IMR-90 (cell line): Measurements from ENCODE around the gene CTSH. TPM values are rescaled to one million over a fixed set of nuclear protein-coding genes. Genes with fewer than 3 reads are reported as not detected.

Experiments
- ATAC-seq: fragments of 200-7000 bp; cut with Tn5 transposase; 2 replicates; pipeline ENCODE4 v1.9.1; 2020; ENCODE audit warnings: low read depth, mild to moderate bottlenecking, moderate library complexity
- BruUV-seq: library from RNA; stranded (reverse); fragments of 400-500 nt; replicated peaks from 2 replicates; lab custom pipeline; 2021; lab: Mats Ljungman, UMichigan
- CTCF ChIA-PET: fragments of 300-600 bp; formaldehyde crosslinking; extraction: SDS; loops from one replicate; lab custom pipeline; 2021; ENCODE audit warnings: antibody characterized with exemption; lab: Yijun Ruan, JAX
- POLR2A ChIA-PET: fragments of 300-600 bp; sonication (Branson Sonifier 250); formaldehyde crosslinking; loops from one replicate; lab custom pipeline; 2022; ENCODE audit warnings: antibody characterized with exemption; ENCODE audit not compliant: unreplicated experiment; lab: Charles Lee
- DNase-seq: peaks from one replicate; pipeline ENCODE4 v3.0.0; 2013
- H2AFZ ChIP-seq: replicated peaks from 2 replicates; pipeline ENCODE3; 2013; ENCODE audit warnings: low read length, mild to moderate bottlenecking; ENCODE audit not compliant: poor library complexity
- H2AK5ac ChIP-seq: 2 replicates; pipeline ENCODE4 v1.6.1; 2013; ENCODE audit warnings: low read depth, low read length, inconsistent platforms
- H2AK9ac ChIP-seq: replicated peaks from 2 replicates; pipeline ENCODE3; 2013; ENCODE audit warnings: mild to moderate bottlenecking, low read depth, low read length, moderate library complexity; ENCODE audit not compliant: poor library complexity
- H2BK120ac ChIP-seq: 2 replicates; pipeline ENCODE4 v1.6.1; 2013; ENCODE audit warnings: low read depth, low read length, inconsistent platforms
- H2BK15ac ChIP-seq: 3 replicates; pipeline ENCODE4 v1.6.1; 2013; ENCODE audit warnings: low read depth, low read length, inconsistent platforms
- H2BK20ac ChIP-seq: 2 replicates; pipeline ENCODE4 v1.6.1; 2013; ENCODE audit warnings: low read depth, mild to moderate bottlenecking, inconsistent platforms, low read length, moderate library complexity
- H2BK5ac ChIP-seq: 2 replicates; pipeline ENCODE4 v1.6.1; 2013; ENCODE audit warnings: mild to moderate bottlenecking, low read depth, low read length, inconsistent platforms; ENCODE audit not compliant: poor library complexity, severe bottlenecking
- H3K14ac ChIP-seq: replicated peaks from 2 replicates; pipeline ENCODE4 v1.6.1; 2013; ENCODE audit warnings: low read depth, low read length, inconsistent platforms
- H3K18ac ChIP-seq: 2 replicates; pipeline ENCODE4 v1.6.1; 2013; ENCODE audit warnings: low read depth, low read length, control low read depth
- H3K23ac ChIP-seq: 2 replicates; pipeline ENCODE4 v1.6.1; 2013; ENCODE audit warnings: low read depth, low read length, inconsistent platforms
- H3K27ac ChIP-seq: 2 replicates; pipeline ENCODE4 v1.5.1; 2013; ENCODE audit warnings: mild to moderate bottlenecking, control low read depth, low read length; ENCODE audit not compliant: insufficient read depth
- H3K27me3 ChIP-seq: 2 replicates; pipeline ENCODE4 v1.6.1; 2013; ENCODE audit warnings: low read length; ENCODE audit not compliant: control insufficient read depth, insufficient read depth
- H3K36me3 ChIP-seq: 2 replicates; pipeline ENCODE4 v1.6.1; 2013; ENCODE audit warnings: low read length, mixed read lengths; ENCODE audit not compliant: control insufficient read depth, insufficient read depth
- H3K4ac ChIP-seq: 2 replicates; pipeline ENCODE4 v1.6.1; 2013; ENCODE audit warnings: low read depth, low read length, inconsistent platforms
- H3K4me1 ChIP-seq: 2 replicates; pipeline ENCODE4 v1.6.1; 2013; ENCODE audit warnings: low read length, mixed read lengths; ENCODE audit not compliant: control insufficient read depth, insufficient read depth
- H3K4me2 ChIP-seq: 2 replicates; pipeline ENCODE4 v1.6.1; 2013; ENCODE audit warnings: low read depth, mild to moderate bottlenecking, control low read depth, low read length, moderate library complexity
- H3K4me3 ChIP-seq: 2 replicates; pipeline ENCODE4 v1.5.1; 2013; ENCODE audit warnings: low read depth, mild to moderate bottlenecking, control low read depth, low read length, moderate library complexity; ENCODE audit not compliant: insufficient read depth
- H3K56ac ChIP-seq: 2 replicates; pipeline ENCODE4 v1.6.1; 2013; ENCODE audit warnings: low read length, inconsistent platforms; ENCODE audit not compliant: insufficient read depth; ENCODE audit errors: extremely low read depth
- H3K79me1 ChIP-seq, 2 experiments: 2 replicates each; pipeline ENCODE4 v1.6.1; 2013; ENCODE audit warnings: low read length in 2 of 2, inconsistent platforms in 1 of 2, low read depth in 1 of 2
- H3K9ac ChIP-seq: 2 replicates; pipeline ENCODE4 v1.6.1; 2013; ENCODE audit warnings: low read depth, low read length, control low read depth
- H3K9me1 ChIP-seq: 2 replicates; pipeline ENCODE4 v1.6.1; 2013; ENCODE audit warnings: low read length, inconsistent platforms; ENCODE audit not compliant: insufficient read depth
- H3K9me3 ChIP-seq: 2 replicates; pipeline ENCODE4 v1.6.1; 2013; ENCODE audit warnings: low read length; ENCODE audit not compliant: control insufficient read depth, insufficient read depth
- H4K20me1 ChIP-seq: 2 replicates; pipeline ENCODE4 v1.6.1; 2013; ENCODE audit warnings: low read length, inconsistent platforms; ENCODE audit not compliant: insufficient read depth
- H4K5ac ChIP-seq: 2 replicates; pipeline ENCODE4 v1.6.1; 2013; ENCODE audit warnings: mild to moderate bottlenecking, low read depth, low read length, control low read depth
- H4K8ac ChIP-seq, 2 experiments: 2 replicates each; pipeline ENCODE4 v1.6.1; 2013; ENCODE audit warnings: low read depth in 2 of 2, low read length in 2 of 2, control low read depth in 1 of 2, inconsistent platforms in 1 of 2
- H4K91ac ChIP-seq: 2 replicates; pipeline ENCODE4 v1.6.1; 2013; ENCODE audit warnings: low read depth, low read length, inconsistent platforms; ENCODE audit not compliant: insufficient read depth
- BHLHE40 ChIP-seq: fragments of 150-350 bp; IDR thresholded peaks from 2 replicates; pipeline ENCODE4 v1.6.1; 2016; ENCODE audit warnings: mild to moderate bottlenecking, low read depth, low read length
- CEBPB ChIP-seq: IDR thresholded peaks from 2 replicates; pipeline ENCODE4 v1.6.1; 2012; ENCODE audit warnings: low read depth, low read length, improper control_type of control experiment
- CHD1 ChIP-seq: IDR thresholded peaks from 2 replicates; pipeline ENCODE4 v1.6.1; 2012; ENCODE audit warnings: low read depth, low read length, improper control_type of control experiment
- CTCF ChIP-seq: conservative IDR thresholded peaks from 2 replicates; pipeline ENCODE4 v1.5.1; 2012; ENCODE audit warnings: mild to moderate bottlenecking, low read depth, low read length, improper control_type of control experiment
- FOS ChIP-seq: fragments of 150-350 bp; IDR thresholded peaks from 2 replicates; pipeline ENCODE4 v1.6.1; 2016; ENCODE audit warnings: low read depth, low read length
- MAFK ChIP-seq: IDR thresholded peaks from 2 replicates; pipeline ENCODE4 v1.6.1; 2012; ENCODE audit warnings: low read depth, low read length, improper control_type of control experiment
- MAZ ChIP-seq: IDR thresholded peaks from 2 replicates; pipeline ENCODE4 v1.6.1; 2012; ENCODE audit warnings: low read depth, mild to moderate bottlenecking, low read length, improper control_type of control experiment, moderate library complexity, borderline replicate concordance
- NFE2L2 ChIP-seq: fragments of 150-350 bp; IDR thresholded peaks from 2 replicates; pipeline ENCODE4 v1.6.1; 2016; ENCODE audit warnings: low read depth, mild to moderate bottlenecking, low read length
- RCOR1 ChIP-seq: IDR thresholded peaks from 2 replicates; pipeline ENCODE4 v1.6.1; 2012; ENCODE audit warnings: mild to moderate bottlenecking, low read length, improper control_type of control experiment; ENCODE audit not compliant: insufficient replicate concordance
- RFX5 ChIP-seq: IDR thresholded peaks from 2 replicates; pipeline ENCODE4 v1.8.0; 2012; ENCODE audit warnings: low read depth, mild to moderate bottlenecking, low read length, moderate library complexity
- SMC3 ChIP-seq: fragments of 150-350 bp; IDR thresholded peaks from 2 replicates; pipeline ENCODE4 v1.6.1; 2016; ENCODE audit warnings: low read depth, mild to moderate bottlenecking, antibody characterized with exemption, low read length, moderate library complexity
- USF2 ChIP-seq: fragments of 150-350 bp; IDR thresholded peaks from 2 replicates; pipeline ENCODE4 v1.6.1; 2017; ENCODE audit warnings: mild to moderate bottlenecking, antibody characterized with exemption, low read length, low read depth
- WGBS, 2 experiments: methylation state at CpG; one replicate each; pipeline versions ENCODE4 v1.1.5 to v1.1.7; 2013; ENCODE audit warnings: missing lambda C conversion rate in 2 of 2; ENCODE audit not compliant: insufficient read length in 1 of 2; ENCODE audit errors: extremely low coverage in 2 of 2; 5-methylcytosine and 5-hydroxymethylcytosine counted together
- dilution Hi-C: fragments of 300-500 bp; cut with HindIII; formaldehyde crosslinking; loops from one replicate; pipeline ENCODE4 v1.14.3; 2018; ENCODE audit warnings: low sequenced_read_pairs; ENCODE audit not compliant: unreplicated experiment
- in situ Hi-C: fragments of 300-500 bp; cut with MboI; formaldehyde crosslinking; loops from 3 replicates; pipeline ENCODE4 v1.14.3; 2019; ENCODE audit warnings: low sequenced_read_pairs, inconsistent platforms, mixed read lengths
- intact Hi-C: fragments of 100-400 bp; cut with micrococcal nuclease; formaldehyde crosslinking; loops from 2 replicates; pipeline ENCODE4 v1.10.0; 2022
- polyA plus RNA-seq, 3 experiments: library from polyadenylated mRNA; depleted of rRNA; stranded (reverse); fragments of >200 nt; gene quantifications; 2 replicates each; pipeline ENCODE4 v1.2.3, GENCODE V29; 2012; ENCODE audit warnings: low replicate concordance in 1 of 3
- total RNA-seq: library from RNA; depleted of rRNA; stranded (reverse); fragments of >200 nt; gene quantifications from 2 replicates; pipeline ENCODE4 v1.2.3, GENCODE V29; 2012
- TF ChIP-seq, protein P1 (sequence below): fragments of 150-350 bp; IDR thresholded peaks from 2 replicates; pipeline ENCODE4 v1.6.1; 2016; ENCODE audit warnings: low read depth, mild to moderate bottlenecking, low read length, moderate library complexity, borderline replicate concordance

The CTSH gene
- total and polyA plus RNA-seq, 2 of the 4 experiments (the other 2 are of a cell fraction) = 11.7 to 13.9 TPM

GRCh38 chr15:78957416-78958093, 12.7 kb upstream of the CTSH start:
- Histone ChIP-seq H3K14ac (no peak overlapping the region), H3K9me1 (no peaks in the 10 kb centered on the region), H3K79me1 (no peaks in the 10 kb centered on the region), H4K20me1 (no peaks in the 10 kb centered on the region), H3K27ac (no peak overlapping the region), H3K36me3 (no peaks in the 10 kb centered on the region), H3K9ac (no peak overlapping the region), H2BK120ac (no peak overlapping the region), H3K4me3 (no peak overlapping the region), H3K9me3 (no peaks in the 10 kb centered on the region), H2AK9ac (no peak overlapping the region), H3K4me1 (no peaks in the 10 kb centered on the region), H2BK5ac (no peak overlapping the region), H3K27me3 (peaks cover 17% of the 10 kb centered on the region), H3K18ac (no peak overlapping the region), H3K4me2 (no peak overlapping the region), H2AK5ac (no peak overlapping the region), H2BK20ac (no peak overlapping the region), H4K5ac (no peak overlapping the region), H3K4ac (no peak overlapping the region), H3K23ac (no peak overlapping the region), H2BK15ac (no peak overlapping the region), H3K56ac (no peak overlapping the region), H4K91ac (no peak overlapping the region), H4K8ac (no peak overlapping the region), H2AFZ (no peak overlapping the region)
- POLR2A ChIA-PET = no interaction called here
- in situ Hi-C loops = no loop called here
- dilution Hi-C loops = no loop called here
- CTCF ChIA-PET = no interaction called here
- no peak for TF ChIP-seq CHD1
- TF ChIP-seq, protein P1, sequence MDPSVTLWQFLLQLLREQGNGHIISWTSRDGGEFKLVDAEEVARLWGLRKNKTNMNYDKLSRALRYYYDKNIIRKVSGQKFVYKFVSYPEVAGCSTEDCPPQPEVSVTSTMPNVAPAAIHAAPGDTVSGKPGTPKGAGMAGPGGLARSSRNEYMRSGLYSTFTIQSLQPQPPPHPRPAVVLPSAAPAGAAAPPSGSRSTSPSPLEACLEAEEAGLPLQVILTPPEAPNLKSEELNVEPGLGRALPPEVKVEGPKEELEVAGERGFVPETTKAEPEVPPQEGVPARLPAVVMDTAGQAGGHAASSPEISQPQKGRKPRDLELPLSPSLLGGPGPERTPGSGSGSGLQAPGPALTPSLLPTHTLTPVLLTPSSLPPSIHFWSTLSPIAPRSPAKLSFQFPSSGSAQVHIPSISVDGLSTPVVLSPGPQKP = no peak
- TF ChIP-seq MAFK = no peak
- no peak for TF ChIP-seq SMC3
- TF ChIP-seq BHLHE40 = no peak
- no peak for TF ChIP-seq RFX5
- TF ChIP-seq CTCF = no peak
- TF ChIP-seq USF2 = no peak
- no peak for TF ChIP-seq FOS
- no peak for TF ChIP-seq RCOR1
- TF ChIP-seq CEBPB = no peak
- TF ChIP-seq NFE2L2 = no peak
- no peak for TF ChIP-seq MAZ
- intact Hi-C loops = no loop called here
- no peak for ATAC-seq
- no TSS peak for BruUV-seq
- DNase-seq = no peak
- WGBS, 2 experiments = 75% methylated on average over 2 of the region's 9 CpGs; no CpG with 5 or more reads in 1 of the 2 experiments
